ENCODE results near the gene RNF166. TPM values are rescaled to one million over a fixed set of nuclear protein-coding genes. Genes with fewer than 3 reads are reported as not detected.
A peak's percentile ranks its signal among the peaks of the same experiment; 100 is the strongest.

RNF166 gene
- total RNA-seq, 1 experiment from 2014 or later: 17.5 TPM

- ChIA-PET POLR2A (no interaction called here), CTCF (interaction anchor here (0.8 to 1.5 kb wide), 2 partner anchors 21 to 22 kb away, joined by 4 to 5 read pairs; no protein-coding TSS in a partner anchor)
- Mint-ChIP-seq H3K36me3 (ENCODE audit: insufficient read depth, unreplicated experiment) (peaks cover 52% of the 10 kb centered on the region), H3K4me3 (ENCODE audit: unreplicated experiment) (no peak overlapping the region), H3K27ac (ENCODE audit: low read depth, unreplicated experiment) (no peak overlapping the region), H3K9me3 (ENCODE audit: unreplicated experiment) (no peaks in the 10 kb centered on the region), H3K27me3 (ENCODE audit: insufficient read depth, unreplicated experiment) (no peaks in the 10 kb centered on the region), H3K4me1 (ENCODE audit: insufficient read depth, unreplicated experiment) (no peaks in the 10 kb centered on the region)
- DNase-seq (ENCODE audit: unreplicated experiment): no peak
- TF ChIP-seq CTCF (IDR thresholded peaks at IDR 0.05; ENCODE audit: unreplicated experiment): no peak
- no TSS peak for BruUV-seq (replicated peaks)
- intact Hi-C loops (cut with micrococcal nuclease): no loop called here
These were observed 10.0 kb upstream of the RNF166 start for GRCh38 chr16:88716201-88716600.

GRCh38 chr16:88715312-88716190 is 9.3 kb upstream of the RNF166 start:
- intact Hi-C loops (cut with micrococcal nuclease): no loop called here
- H3K27me3 Mint-ChIP-seq (ENCODE audit: insufficient read depth, unreplicated experiment): no peaks in the 10 kb centered on the region
- no peaks in the 10 kb centered on the region for H3K4me1 Mint-ChIP-seq (ENCODE audit: insufficient read depth, unreplicated experiment)
- H3K27ac Mint-ChIP-seq (ENCODE audit: low read depth, unreplicated experiment): no peak overlapping the region
- CTCF ChIA-PET: interaction anchor here (1.5 kb wide), 1 partner anchor 22 kb away, joined by 5 read pairs; no protein-coding TSS in a partner anchor
- TF ChIP-seq CTCF (IDR thresholded peaks at IDR 0.05; ENCODE audit: unreplicated experiment): no peak
- POLR2A ChIA-PET: interaction anchor here (0.7 kb wide), 1 partner anchor 55 kb away, joined by 3 read pairs; no protein-coding TSS in a partner anchor
- peaks cover 46% of the 10 kb centered on the region for H3K36me3 Mint-ChIP-seq (ENCODE audit: insufficient read depth, unreplicated experiment)
- no peaks in the 10 kb centered on the region for H3K9me3 Mint-ChIP-seq (ENCODE audit: unreplicated experiment)
- no peak overlapping the region for H3K4me3 Mint-ChIP-seq (ENCODE audit: unreplicated experiment)
- BruUV-seq (replicated peaks): TSS peak; percentile 34
- DNase-seq (ENCODE audit: unreplicated experiment): no peak

GRCh38 chr16:88714420-88715302 is 8.5 kb upstream of the RNF166 start:
- BruUV-seq (replicated peaks): no TSS peak
- TF ChIP-seq CTCF (IDR thresholded peaks at IDR 0.05; ENCODE audit: unreplicated experiment): no peak
- ChIA-PET CTCF (no interaction called here), POLR2A (interaction anchor here (0.7 kb wide), 1 partner anchor 56 kb away, joined by 3 read pairs; no protein-coding TSS in a partner anchor)
- no peak overlapping the region for H3K4me3 Mint-ChIP-seq (ENCODE audit: unreplicated experiment)
- no peaks in the 10 kb centered on the region for H3K27me3 Mint-ChIP-seq (ENCODE audit: insufficient read depth, unreplicated experiment)
- no peak overlapping the region for H3K27ac Mint-ChIP-seq (ENCODE audit: low read depth, unreplicated experiment)
- peaks cover 38% of the 10 kb centered on the region for H3K36me3 Mint-ChIP-seq (ENCODE audit: insufficient read depth, unreplicated experiment)
- no peaks in the 10 kb centered on the region for H3K4me1 Mint-ChIP-seq (ENCODE audit: insufficient read depth, unreplicated experiment)
- no peak for DNase-seq (ENCODE audit: unreplicated experiment)
- no peaks in the 10 kb centered on the region for H3K9me3 Mint-ChIP-seq (ENCODE audit: unreplicated experiment)
- intact Hi-C loops (cut with micrococcal nuclease): no loop called here

Data from MCF 10A (cell line).